IMR-90 (cell line): ENCODE measurements around the gene TRPM7. TPM values are rescaled to one million over a fixed set of nuclear protein-coding genes. Genes with fewer than 3 reads are reported as not detected.

Source experiments
- ATAC-seq: fragments of 200-7000 bp; cut with Tn5 transposase; 2 replicates; pipeline ENCODE4 v1.9.1; 2020; ENCODE audit warnings: low read depth, mild to moderate bottlenecking, moderate library complexity
- BruUV-seq: library from RNA; stranded (reverse); fragments of 400-500 nt; replicated peaks from 2 replicates; lab custom pipeline; 2021; lab: Mats Ljungman, UMichigan
- CTCF ChIA-PET: fragments of 300-600 bp; formaldehyde crosslinking; extraction: SDS; loops from one replicate; lab custom pipeline; 2021; ENCODE audit warnings: antibody characterized with exemption; lab: Yijun Ruan, JAX
- POLR2A ChIA-PET: fragments of 300-600 bp; sonication (Branson Sonifier 250); formaldehyde crosslinking; loops from one replicate; lab custom pipeline; 2022; ENCODE audit warnings: antibody characterized with exemption; ENCODE audit not compliant: unreplicated experiment; lab: Charles Lee
- DNase-seq: peaks from one replicate; pipeline ENCODE4 v3.0.0; 2013
- H2AFZ ChIP-seq: replicated peaks from 2 replicates; pipeline ENCODE3; 2013; ENCODE audit warnings: low read length, mild to moderate bottlenecking; ENCODE audit not compliant: poor library complexity
- H2AK5ac ChIP-seq: 2 replicates; pipeline ENCODE4 v1.6.1; 2013; ENCODE audit warnings: low read depth, low read length, inconsistent platforms
- H2AK9ac ChIP-seq: replicated peaks from 2 replicates; pipeline ENCODE3; 2013; ENCODE audit warnings: mild to moderate bottlenecking, low read depth, low read length, moderate library complexity; ENCODE audit not compliant: poor library complexity
- H2BK120ac ChIP-seq: 2 replicates; pipeline ENCODE4 v1.6.1; 2013; ENCODE audit warnings: low read depth, low read length, inconsistent platforms
- H2BK15ac ChIP-seq: 3 replicates; pipeline ENCODE4 v1.6.1; 2013; ENCODE audit warnings: low read depth, low read length, inconsistent platforms
- H2BK20ac ChIP-seq: 2 replicates; pipeline ENCODE4 v1.6.1; 2013; ENCODE audit warnings: low read depth, mild to moderate bottlenecking, inconsistent platforms, low read length, moderate library complexity
- H2BK5ac ChIP-seq: 2 replicates; pipeline ENCODE4 v1.6.1; 2013; ENCODE audit warnings: mild to moderate bottlenecking, low read depth, low read length, inconsistent platforms; ENCODE audit not compliant: poor library complexity, severe bottlenecking
- H3K14ac ChIP-seq: replicated peaks from 2 replicates; pipeline ENCODE4 v1.6.1; 2013; ENCODE audit warnings: low read depth, low read length, inconsistent platforms
- H3K18ac ChIP-seq: 2 replicates; pipeline ENCODE4 v1.6.1; 2013; ENCODE audit warnings: low read depth, low read length, control low read depth
- H3K23ac ChIP-seq: 2 replicates; pipeline ENCODE4 v1.6.1; 2013; ENCODE audit warnings: low read depth, low read length, inconsistent platforms
- H3K27ac ChIP-seq: 2 replicates; pipeline ENCODE4 v1.5.1; 2013; ENCODE audit warnings: mild to moderate bottlenecking, control low read depth, low read length; ENCODE audit not compliant: insufficient read depth
- H3K27me3 ChIP-seq: 2 replicates; pipeline ENCODE4 v1.6.1; 2013; ENCODE audit warnings: low read length; ENCODE audit not compliant: control insufficient read depth, insufficient read depth
- H3K36me3 ChIP-seq: 2 replicates; pipeline ENCODE4 v1.6.1; 2013; ENCODE audit warnings: low read length, mixed read lengths; ENCODE audit not compliant: control insufficient read depth, insufficient read depth
- H3K4ac ChIP-seq: 2 replicates; pipeline ENCODE4 v1.6.1; 2013; ENCODE audit warnings: low read depth, low read length, inconsistent platforms
- H3K4me1 ChIP-seq: 2 replicates; pipeline ENCODE4 v1.6.1; 2013; ENCODE audit warnings: low read length, mixed read lengths; ENCODE audit not compliant: control insufficient read depth, insufficient read depth
- H3K4me2 ChIP-seq: 2 replicates; pipeline ENCODE4 v1.6.1; 2013; ENCODE audit warnings: low read depth, mild to moderate bottlenecking, control low read depth, low read length, moderate library complexity
- H3K4me3 ChIP-seq: 2 replicates; pipeline ENCODE4 v1.5.1; 2013; ENCODE audit warnings: low read depth, mild to moderate bottlenecking, control low read depth, low read length, moderate library complexity; ENCODE audit not compliant: insufficient read depth
- H3K56ac ChIP-seq: 2 replicates; pipeline ENCODE4 v1.6.1; 2013; ENCODE audit warnings: low read length, inconsistent platforms; ENCODE audit not compliant: insufficient read depth; ENCODE audit errors: extremely low read depth
- H3K79me1 ChIP-seq, 2 experiments: 2 replicates each; pipeline ENCODE4 v1.6.1; 2013; ENCODE audit warnings: low read length in 2 of 2, inconsistent platforms in 1 of 2, low read depth in 1 of 2
- H3K9ac ChIP-seq: 2 replicates; pipeline ENCODE4 v1.6.1; 2013; ENCODE audit warnings: low read depth, low read length, control low read depth
- H3K9me1 ChIP-seq: 2 replicates; pipeline ENCODE4 v1.6.1; 2013; ENCODE audit warnings: low read length, inconsistent platforms; ENCODE audit not compliant: insufficient read depth
- H3K9me3 ChIP-seq: 2 replicates; pipeline ENCODE4 v1.6.1; 2013; ENCODE audit warnings: low read length; ENCODE audit not compliant: control insufficient read depth, insufficient read depth
- H4K20me1 ChIP-seq: 2 replicates; pipeline ENCODE4 v1.6.1; 2013; ENCODE audit warnings: low read length, inconsistent platforms; ENCODE audit not compliant: insufficient read depth
- H4K5ac ChIP-seq: 2 replicates; pipeline ENCODE4 v1.6.1; 2013; ENCODE audit warnings: mild to moderate bottlenecking, low read depth, low read length, control low read depth
- H4K8ac ChIP-seq, 2 experiments: 2 replicates each; pipeline ENCODE4 v1.6.1; 2013; ENCODE audit warnings: low read depth in 2 of 2, low read length in 2 of 2, control low read depth in 1 of 2, inconsistent platforms in 1 of 2
- H4K91ac ChIP-seq: 2 replicates; pipeline ENCODE4 v1.6.1; 2013; ENCODE audit warnings: low read depth, low read length, inconsistent platforms; ENCODE audit not compliant: insufficient read depth
- BHLHE40 ChIP-seq: fragments of 150-350 bp; IDR thresholded peaks from 2 replicates; pipeline ENCODE4 v1.6.1; 2016; ENCODE audit warnings: mild to moderate bottlenecking, low read depth, low read length
- CEBPB ChIP-seq: IDR thresholded peaks from 2 replicates; pipeline ENCODE4 v1.6.1; 2012; ENCODE audit warnings: low read depth, low read length, improper control_type of control experiment
- CHD1 ChIP-seq: IDR thresholded peaks from 2 replicates; pipeline ENCODE4 v1.6.1; 2012; ENCODE audit warnings: low read depth, low read length, improper control_type of control experiment
- FOS ChIP-seq: fragments of 150-350 bp; IDR thresholded peaks from 2 replicates; pipeline ENCODE4 v1.6.1; 2016; ENCODE audit warnings: low read depth, low read length
- MAFK ChIP-seq: IDR thresholded peaks from 2 replicates; pipeline ENCODE4 v1.6.1; 2012; ENCODE audit warnings: low read depth, low read length, improper control_type of control experiment
- MAZ ChIP-seq: IDR thresholded peaks from 2 replicates; pipeline ENCODE4 v1.6.1; 2012; ENCODE audit warnings: low read depth, mild to moderate bottlenecking, low read length, improper control_type of control experiment, moderate library complexity, borderline replicate concordance
- MXI1 ChIP-seq: IDR thresholded peaks from 2 replicates; pipeline ENCODE4 v1.6.1; 2012; ENCODE audit warnings: low read depth, mild to moderate bottlenecking, low read length, moderate library complexity, borderline replicate concordance
- NFE2L2 ChIP-seq: fragments of 150-350 bp; IDR thresholded peaks from 2 replicates; pipeline ENCODE4 v1.6.1; 2016; ENCODE audit warnings: low read depth, mild to moderate bottlenecking, low read length
- POLR2A ChIP-seq: IDR thresholded peaks from 2 replicates; pipeline ENCODE4 v1.6.1; 2012; ENCODE audit warnings: mild to moderate bottlenecking, low read depth, low read length
- RAD21 ChIP-seq: IDR thresholded peaks from 2 replicates; pipeline ENCODE4 v1.6.1; 2012; ENCODE audit warnings: low read length, improper control_type of control experiment
- RCOR1 ChIP-seq: IDR thresholded peaks from 2 replicates; pipeline ENCODE4 v1.6.1; 2012; ENCODE audit warnings: mild to moderate bottlenecking, low read length, improper control_type of control experiment; ENCODE audit not compliant: insufficient replicate concordance
- RFX5 ChIP-seq: IDR thresholded peaks from 2 replicates; pipeline ENCODE4 v1.8.0; 2012; ENCODE audit warnings: low read depth, mild to moderate bottlenecking, low read length, moderate library complexity
- SMC3 ChIP-seq: fragments of 150-350 bp; IDR thresholded peaks from 2 replicates; pipeline ENCODE4 v1.6.1; 2016; ENCODE audit warnings: low read depth, mild to moderate bottlenecking, antibody characterized with exemption, low read length, moderate library complexity
- WGBS, 2 experiments: methylation state at CpG; one replicate each; pipeline versions ENCODE4 v1.1.5 to v1.1.7; 2013; ENCODE audit warnings: missing lambda C conversion rate in 2 of 2; ENCODE audit not compliant: insufficient read length in 1 of 2; ENCODE audit errors: extremely low coverage in 2 of 2; 5-methylcytosine and 5-hydroxymethylcytosine counted together
- dilution Hi-C: fragments of 300-500 bp; cut with HindIII; formaldehyde crosslinking; loops from one replicate; pipeline ENCODE4 v1.14.3; 2018; ENCODE audit warnings: low sequenced_read_pairs; ENCODE audit not compliant: unreplicated experiment
- in situ Hi-C: fragments of 300-500 bp; cut with MboI; formaldehyde crosslinking; loops from 3 replicates; pipeline ENCODE4 v1.14.3; 2019; ENCODE audit warnings: low sequenced_read_pairs, inconsistent platforms, mixed read lengths
- intact Hi-C: fragments of 100-400 bp; cut with micrococcal nuclease; formaldehyde crosslinking; loops from 2 replicates; pipeline ENCODE4 v1.10.0; 2022
- polyA plus RNA-seq, 3 experiments: library from polyadenylated mRNA; depleted of rRNA; stranded (reverse); fragments of >200 nt; gene quantifications; 2 replicates each; pipeline ENCODE4 v1.2.3, GENCODE V29; 2012; ENCODE audit warnings: low replicate concordance in 1 of 3
- total RNA-seq: library from RNA; depleted of rRNA; stranded (reverse); fragments of >200 nt; gene quantifications from 2 replicates; pipeline ENCODE4 v1.2.3, GENCODE V29; 2012
- TF ChIP-seq, protein P1 (sequence below): fragments of 150-350 bp; IDR thresholded peaks from 2 replicates; pipeline ENCODE4 v1.6.1; 2017; ENCODE audit warnings: mild to moderate bottlenecking, antibody characterized with exemption, low read length, low read depth
- TF ChIP-seq, protein P2 (sequence below): fragments of 150-350 bp; IDR thresholded peaks from 2 replicates; pipeline ENCODE4 v1.6.1; 2016; ENCODE audit warnings: low read depth, mild to moderate bottlenecking, low read length, moderate library complexity, borderline replicate concordance
- TF ChIP-seq, protein P3 (sequence below): conservative IDR thresholded peaks from 2 replicates; pipeline ENCODE4 v1.5.1; 2012; ENCODE audit warnings: mild to moderate bottlenecking, low read depth, low read length, improper control_type of control experiment

TRPM7 gene
- total and polyA plus RNA-seq, 2 of the 4 experiments (the other 2 are of a cell fraction) = 10.6 to 27.8 TPM

DNA sequence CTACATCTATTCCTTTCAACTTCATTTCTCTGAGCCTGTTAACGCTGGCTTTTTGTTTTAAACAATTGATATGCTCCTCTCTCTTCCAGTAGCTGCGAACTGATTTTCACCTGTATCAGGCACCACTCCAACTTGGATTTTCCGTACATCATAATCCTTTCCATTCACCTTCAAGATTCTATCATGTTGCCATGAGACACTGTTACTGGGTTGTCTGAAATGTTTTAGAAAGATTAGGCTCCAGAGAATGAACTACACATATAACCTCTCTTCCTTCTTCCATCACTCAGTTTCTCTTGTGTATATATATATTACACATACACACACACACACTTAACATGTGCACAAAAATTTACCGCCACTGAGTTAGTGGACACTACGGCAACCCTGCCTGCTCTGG, 140.0 kb downstream of the TRPM7 start, which contains the start of gene USP50:
TSS of gene USP50 (minus strand) at position 101 of the 400 bp plus-strand sequence. CDS start 141 bp downstream, outside the sequence.
- Histone ChIP-seq H3K27ac (no peak within 1 kb of the TSS), H3K9me1 (peaks cover 3% of the 10 kb centered on the region; the same call in 1 of the 2 replicates), H2BK15ac (no peak within 1 kb of the TSS), H3K79me1 (no peaks in the 10 kb centered on the region), H3K4me2 (no peak within 1 kb of the TSS), H3K4me3 (no peak within 1 kb of the TSS), H3K36me3 (no peaks in the 10 kb centered on the region), H4K8ac (no peak within 1 kb of the TSS), H3K4ac (no peak within 1 kb of the TSS), H3K4me1 (peaks cover 9% of the 10 kb centered on the region), H3K18ac (no peak within 1 kb of the TSS), H3K9me3 (no peaks in the 10 kb centered on the region), H2BK120ac (no peak within 1 kb of the TSS), H3K23ac (no peak within 1 kb of the TSS), H3K9ac (no peak within 1 kb of the TSS), H3K56ac (no peak within 1 kb of the TSS), H2BK20ac (no peak within 1 kb of the TSS), H3K14ac (no peak within 1 kb of the TSS), H2BK5ac (no peak within 1 kb of the TSS), H2AK9ac (no peak within 1 kb of the TSS), H4K91ac (no peak within 1 kb of the TSS), H2AK5ac (no peak within 1 kb of the TSS), H2AFZ (no peak within 1 kb of the TSS), H4K5ac (no peak within 1 kb of the TSS), H4K20me1 (no peaks in the 10 kb centered on the region), H3K27me3 (no peaks in the 10 kb centered on the region)
- ChIA-PET POLR2A (no interaction called here), CTCF (no interaction called here)
- TF ChIP-seq MXI1 (no peak), RCOR1 (no peak), FOS (no peak), NFE2L2 (no peak), MAZ (no peak), MAFK (no peak), SMC3 (no peak), POLR2A (no peak), BHLHE40 (no peak), CHD1 (no peak), RFX5 (no peak), CEBPB (no peak), RAD21 (no peak)
- TF ChIP-seq, protein P1, sequence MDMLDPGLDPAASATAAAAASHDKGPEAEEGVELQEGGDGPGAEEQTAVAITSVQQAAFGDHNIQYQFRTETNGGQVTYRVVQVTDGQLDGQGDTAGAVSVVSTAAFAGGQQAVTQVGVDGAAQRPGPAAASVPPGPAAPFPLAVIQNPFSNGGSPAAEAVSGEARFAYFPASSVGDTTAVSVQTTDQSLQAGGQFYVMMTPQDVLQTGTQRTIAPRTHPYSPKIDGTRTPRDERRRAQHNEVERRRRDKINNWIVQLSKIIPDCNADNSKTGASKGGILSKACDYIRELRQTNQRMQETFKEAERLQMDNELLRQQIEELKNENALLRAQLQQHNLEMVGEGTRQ = no peak
- TF ChIP-seq, protein P2, sequence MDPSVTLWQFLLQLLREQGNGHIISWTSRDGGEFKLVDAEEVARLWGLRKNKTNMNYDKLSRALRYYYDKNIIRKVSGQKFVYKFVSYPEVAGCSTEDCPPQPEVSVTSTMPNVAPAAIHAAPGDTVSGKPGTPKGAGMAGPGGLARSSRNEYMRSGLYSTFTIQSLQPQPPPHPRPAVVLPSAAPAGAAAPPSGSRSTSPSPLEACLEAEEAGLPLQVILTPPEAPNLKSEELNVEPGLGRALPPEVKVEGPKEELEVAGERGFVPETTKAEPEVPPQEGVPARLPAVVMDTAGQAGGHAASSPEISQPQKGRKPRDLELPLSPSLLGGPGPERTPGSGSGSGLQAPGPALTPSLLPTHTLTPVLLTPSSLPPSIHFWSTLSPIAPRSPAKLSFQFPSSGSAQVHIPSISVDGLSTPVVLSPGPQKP = no peak
- TF ChIP-seq, protein P3, sequence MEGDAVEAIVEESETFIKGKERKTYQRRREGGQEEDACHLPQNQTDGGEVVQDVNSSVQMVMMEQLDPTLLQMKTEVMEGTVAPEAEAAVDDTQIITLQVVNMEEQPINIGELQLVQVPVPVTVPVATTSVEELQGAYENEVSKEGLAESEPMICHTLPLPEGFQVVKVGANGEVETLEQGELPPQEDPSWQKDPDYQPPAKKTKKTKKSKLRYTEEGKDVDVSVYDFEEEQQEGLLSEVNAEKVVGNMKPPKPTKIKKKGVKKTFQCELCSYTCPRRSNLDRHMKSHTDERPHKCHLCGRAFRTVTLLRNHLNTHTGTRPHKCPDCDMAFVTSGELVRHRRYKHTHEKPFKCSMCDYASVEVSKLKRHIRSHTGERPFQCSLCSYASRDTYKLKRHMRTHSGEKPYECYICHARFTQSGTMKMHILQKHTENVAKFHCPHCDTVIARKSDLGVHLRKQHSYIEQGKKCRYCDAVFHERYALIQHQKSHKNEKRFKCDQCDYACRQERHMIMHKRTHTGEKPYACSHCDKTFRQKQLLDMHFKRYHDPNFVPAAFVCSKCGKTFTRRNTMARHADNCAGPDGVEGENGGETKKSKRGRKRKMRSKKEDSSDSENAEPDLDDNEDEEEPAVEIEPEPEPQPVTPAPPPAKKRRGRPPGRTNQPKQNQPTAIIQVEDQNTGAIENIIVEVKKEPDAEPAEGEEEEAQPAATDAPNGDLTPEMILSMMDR = no peak
- DNase-seq = no peak
- dilution Hi-C loops (no loop called here), in situ Hi-C loops (no loop called here), intact Hi-C loops (no loop called here)
- no TSS peak for BruUV-seq
- ATAC-seq = no peak
- WGBS, 2 experiments = no CpG with 5 or more reads among the region's 5 CpGs
